GM19395 (cell line): Measurements from ENCODE around the gene TBC1D17.
"Not testable (repeated sequence)": the region's sequence is repeated elsewhere in the genome, so short reads cannot be mapped to it uniquely, and the experiment has no call there.

Experiments
- ATAC-seq: cut with Tn5 transposase; IDR thresholded peaks from one replicate; pipeline ENCODE4 v1.9.1; 2021; ENCODE audit warnings: mild to moderate bottlenecking, moderate library complexity; ENCODE audit not compliant: unreplicated experiment

Gene TBC1D17

DNA sequence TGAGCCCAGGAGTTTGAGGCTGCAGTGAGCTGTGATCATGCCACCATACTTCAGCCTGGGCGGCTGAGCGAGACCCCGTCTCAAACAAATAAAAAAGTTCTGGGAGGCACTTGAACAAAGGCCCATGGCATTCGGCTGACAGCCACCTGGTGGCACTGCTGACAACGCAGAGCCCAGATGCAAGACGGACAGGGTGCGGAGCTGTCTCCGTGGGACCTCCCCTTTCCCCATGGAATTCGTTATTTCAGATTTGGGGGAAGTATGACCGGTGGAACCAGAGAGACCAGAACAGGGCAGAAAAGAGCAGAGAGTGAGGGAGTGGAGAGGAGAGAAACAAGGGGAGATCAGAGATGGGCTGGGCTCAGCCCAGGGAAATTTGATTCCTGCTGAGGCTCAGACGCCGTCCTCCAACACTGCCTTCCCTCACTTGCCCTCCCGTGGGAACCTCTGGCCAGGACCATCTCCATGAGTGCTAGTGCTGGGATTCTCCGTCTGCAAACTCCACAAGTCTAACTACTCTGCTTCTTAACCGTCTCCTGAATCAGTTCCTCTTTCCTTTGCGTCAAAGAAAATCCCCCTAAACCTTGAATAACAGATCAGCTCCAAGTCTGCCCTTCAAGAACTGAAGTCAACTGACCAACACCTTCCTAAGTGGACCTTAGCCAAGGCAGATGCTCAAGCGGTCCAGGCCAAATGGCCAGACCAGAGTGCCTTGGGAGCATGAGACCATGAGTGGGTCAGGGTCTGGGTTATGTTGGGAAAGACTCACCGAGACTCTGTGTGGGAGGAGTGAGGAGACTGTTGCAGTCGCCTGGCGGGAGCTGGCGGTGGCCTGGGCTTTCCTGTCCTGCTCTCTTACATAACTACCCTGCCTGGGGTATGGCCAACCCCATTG, 39.6 kb downstream of the TBC1D17 start:
- no peak for ATAC-seq

DNA sequence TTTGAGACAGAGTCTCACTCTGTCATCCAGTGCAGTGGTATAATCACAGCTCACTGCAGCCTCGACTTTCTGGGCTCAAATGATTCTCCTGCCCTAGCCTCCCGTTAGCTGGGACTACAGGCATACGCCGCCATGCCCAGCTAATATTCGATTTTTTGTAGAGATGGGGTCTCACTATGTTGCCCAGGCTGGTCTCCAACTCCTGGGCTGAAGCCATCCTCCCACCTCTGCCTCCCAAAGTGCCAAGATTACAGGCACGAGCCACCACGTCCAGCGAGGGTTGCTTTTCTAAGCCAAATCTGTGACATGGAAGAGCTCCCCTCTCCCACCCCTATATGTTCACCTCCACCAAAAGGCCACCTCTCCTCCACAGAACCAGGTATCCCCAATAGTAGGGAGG, 40.6 kb downstream of the TBC1D17 start:
- no peak for ATAC-seq

DNA sequence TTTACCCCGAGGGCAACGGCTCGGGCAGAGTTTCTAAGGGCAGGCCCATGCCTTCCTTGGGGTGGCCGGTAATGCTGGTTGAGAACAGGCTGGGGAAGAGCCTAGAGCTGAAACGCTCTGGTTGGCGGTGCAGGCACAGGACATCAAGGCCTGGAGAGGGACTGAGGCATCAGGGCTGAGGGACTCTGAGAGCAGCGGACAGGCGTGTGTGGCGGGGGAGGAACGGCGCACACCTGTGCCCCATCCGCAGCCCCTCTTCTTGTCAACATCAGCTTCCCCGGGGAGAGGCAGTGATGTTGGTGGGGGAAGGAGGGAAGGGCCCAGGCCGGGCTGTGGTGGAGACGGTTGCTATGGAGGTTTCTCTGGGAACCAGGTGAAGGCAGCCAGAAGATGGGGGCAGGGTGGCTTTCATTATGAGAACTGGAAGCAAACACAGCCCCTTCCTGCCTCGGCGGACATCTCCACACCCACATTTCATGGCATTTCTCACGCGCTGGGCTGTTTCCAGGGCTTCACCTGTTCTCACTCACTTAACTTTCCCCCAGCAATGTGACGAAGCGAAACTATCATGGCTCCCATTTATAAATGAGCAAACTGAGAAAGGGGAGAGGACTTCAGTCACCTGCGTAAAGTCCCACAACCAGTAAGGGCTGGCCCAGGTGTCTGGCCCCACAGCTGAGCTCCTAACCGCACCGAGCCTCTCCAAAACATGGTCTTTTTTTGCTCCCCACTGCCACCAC, 43.3 kb downstream of the TBC1D17 start:
- ATAC-seq = no peak

DNA sequence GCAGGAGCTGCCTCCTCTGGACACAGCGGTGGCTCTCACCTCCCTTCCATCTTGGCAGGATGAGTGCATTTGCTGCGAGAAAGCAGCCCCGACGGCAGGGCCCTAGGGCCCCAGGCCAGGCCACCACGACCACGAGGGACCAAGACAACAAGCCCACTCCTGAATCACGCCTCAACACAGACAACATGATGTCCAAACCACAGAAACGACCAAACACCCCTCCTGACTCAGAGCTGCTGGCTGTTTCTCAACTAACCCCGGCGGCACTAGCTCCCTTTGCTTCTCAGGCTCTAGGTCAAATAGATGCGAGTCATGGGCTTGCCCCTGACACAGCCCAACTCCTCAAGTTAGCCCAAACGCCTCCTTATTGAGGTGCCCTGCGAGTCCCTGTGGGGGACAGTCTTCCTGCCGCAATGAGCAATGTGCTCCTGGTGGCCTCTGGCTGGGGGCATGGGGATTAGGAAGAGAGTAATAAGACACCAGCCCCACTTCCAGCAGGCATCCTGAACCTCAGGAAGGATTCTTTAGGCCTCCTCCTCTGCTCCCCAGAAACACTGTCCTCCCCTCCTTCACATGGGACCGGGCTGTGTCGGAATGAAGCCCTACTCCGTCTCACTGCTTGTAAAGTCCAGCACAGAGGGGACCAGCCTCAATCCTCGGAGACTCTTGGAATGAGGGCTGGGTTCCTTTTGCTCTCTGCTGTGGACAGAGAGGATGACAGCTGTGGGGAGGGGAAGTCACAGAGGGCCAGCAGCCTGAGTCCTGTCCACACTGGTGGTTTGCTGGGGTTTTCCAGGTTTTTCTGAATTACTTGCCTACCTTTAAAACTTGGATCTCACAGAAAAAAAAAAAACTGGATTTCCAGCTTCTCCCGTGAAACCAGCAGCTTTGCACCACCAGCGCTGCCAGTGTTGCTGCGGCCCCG, 44.6 kb downstream of the TBC1D17 start:
- no peak for ATAC-seq

DNA sequence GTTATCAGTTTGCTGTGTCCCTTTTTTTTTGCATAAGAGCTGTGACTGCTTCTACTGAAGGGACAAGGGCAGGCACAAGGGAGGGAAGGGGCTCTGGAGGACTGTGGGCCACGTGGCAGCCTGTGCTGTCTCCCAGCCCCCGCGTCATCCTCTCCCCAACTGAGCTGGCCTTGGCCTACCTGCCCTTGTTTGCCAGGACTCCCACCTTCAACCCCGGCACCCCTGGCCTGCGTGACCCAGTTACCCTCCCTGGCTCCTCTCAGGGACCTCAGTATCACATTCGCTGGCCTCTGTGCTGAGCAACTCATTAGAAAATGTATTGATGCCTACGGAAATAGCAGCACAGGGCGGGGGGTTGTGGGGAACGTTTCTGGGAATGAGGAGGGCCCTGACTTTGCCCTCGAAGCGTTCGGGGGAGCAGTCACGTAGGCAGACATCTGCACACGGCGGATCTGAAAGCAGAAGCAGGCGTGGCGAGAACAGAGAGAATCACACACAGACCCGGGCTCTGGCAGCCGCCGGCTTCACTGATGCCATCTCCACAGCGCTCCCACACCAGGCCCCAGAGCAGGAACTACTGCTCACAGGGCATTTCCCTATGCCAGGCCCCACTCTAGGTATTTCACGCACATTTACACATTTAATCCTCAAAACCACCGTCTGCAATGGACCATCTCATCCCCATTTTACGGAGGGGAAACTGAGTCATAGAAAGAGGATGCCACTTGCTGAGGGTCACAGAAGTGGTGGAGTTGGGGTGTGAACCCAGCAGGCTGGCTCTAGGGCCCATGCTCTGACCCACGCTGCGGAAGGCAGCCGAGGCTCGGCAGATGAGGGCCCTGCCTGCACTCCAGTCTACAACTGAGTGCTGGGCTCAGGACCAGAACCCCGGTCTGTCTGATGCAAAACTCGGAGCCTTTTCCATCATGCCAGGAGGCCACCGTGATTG, 45.8 kb downstream of the TBC1D17 start:
- no peak for ATAC-seq

DNA sequence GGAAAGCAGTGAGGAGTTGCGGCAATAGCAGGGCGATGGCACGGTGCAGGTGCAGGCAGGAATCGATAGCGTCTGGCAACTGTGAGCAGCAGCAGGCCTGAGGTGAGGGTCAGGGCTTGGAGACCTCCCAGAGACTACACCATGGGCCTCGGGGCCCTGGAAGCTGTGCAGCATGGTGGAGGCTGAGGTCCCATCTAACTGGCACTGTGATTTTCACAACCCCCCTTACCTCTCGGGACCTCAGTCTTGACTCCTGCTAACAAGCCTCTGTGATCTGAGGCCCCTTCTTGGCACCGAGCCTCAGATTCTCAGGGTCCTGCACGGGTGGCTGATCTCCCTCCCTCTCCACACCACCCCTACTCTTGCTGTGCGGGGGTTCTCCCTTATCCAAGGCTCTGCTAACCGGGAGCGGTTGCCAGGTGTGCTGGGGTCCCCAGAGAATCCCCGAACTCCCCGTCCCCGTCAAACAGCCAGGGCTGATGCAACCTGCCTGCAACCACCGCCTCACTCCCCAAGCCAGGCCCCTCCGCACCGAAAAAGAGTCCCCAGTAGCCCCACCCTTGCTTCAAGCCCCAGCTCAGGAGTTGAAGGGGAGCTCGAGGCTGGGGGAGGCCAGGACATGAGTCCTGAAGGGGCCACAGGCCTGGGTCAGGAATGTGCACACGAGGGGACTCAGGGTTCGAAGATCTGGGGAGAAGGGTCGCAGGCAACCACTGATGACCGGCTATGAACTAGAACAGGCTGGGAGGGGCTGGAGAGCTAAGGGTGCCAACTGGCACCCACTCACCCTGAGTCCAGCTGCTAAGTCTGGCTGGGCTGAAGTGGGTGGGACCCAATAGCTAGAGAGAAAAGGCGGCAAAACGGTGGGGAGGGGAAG, 46.7 kb downstream of the TBC1D17 start:
- ATAC-seq = no peak

- not testable (repeated sequence) for ATAC-seq
Observed at GRCh38 chr19:49924881-49925210, 47.3 kb downstream of the TBC1D17 start.

GRCh38 chr19:49925486-49925885, 48.0 kb downstream of the TBC1D17 start:
- no peak for ATAC-seq

GRCh38 chr19:49926515-49926914, 49.0 kb downstream of the TBC1D17 start:
- no peak for ATAC-seq

- no peak for ATAC-seq
Observed at GRCh38 chr19:49927526-49928264, 50.2 kb downstream of the TBC1D17 start.

GRCh38 chr19:49929121-49929610, 51.7 kb downstream of the TBC1D17 start, which contains the start of the genes ATF5 and NUP62:
TSS of gene ATF5 (plus strand) at chr19:49929205. CDS start at chr19:49930851, 1,646 bp downstream.
TSS of gene NUP62 (minus strand) at chr19:49929504. CDS start at chr19:49909807, 19,697 bp downstream.
- ATAC-seq = peak; percentile 40

- ATAC-seq = peak; percentile 76
Observed at GRCh38 chr19:49929611-49930482, 52.3 kb downstream of the TBC1D17 start.

DNA sequence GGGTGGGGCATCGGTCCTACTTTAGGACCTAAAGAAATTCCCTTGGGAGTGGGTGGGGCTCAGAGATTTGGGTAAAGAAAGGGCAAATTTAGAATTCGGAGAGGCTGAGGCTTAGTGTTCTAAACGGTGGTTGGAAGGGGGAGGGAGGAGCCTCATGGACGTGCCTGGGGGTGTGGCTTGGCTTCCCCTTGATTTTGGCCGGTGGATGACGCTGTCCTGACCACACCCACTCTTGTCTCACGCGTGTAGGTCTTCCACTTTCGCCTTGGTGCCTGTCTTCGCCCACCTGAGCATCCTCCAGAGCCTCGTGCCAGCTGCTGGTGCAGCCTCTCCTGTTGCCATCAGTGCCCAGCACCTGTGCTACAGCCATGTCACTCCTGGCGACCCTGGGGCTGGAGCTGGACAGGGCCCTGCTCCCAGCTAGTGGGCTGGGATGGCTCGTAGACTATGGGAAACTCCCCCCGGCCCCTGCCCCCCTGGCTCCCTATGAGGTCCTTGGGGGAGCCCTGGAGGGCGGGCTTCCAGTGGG, 53.0 kb downstream of the TBC1D17 start:
- no peak for ATAC-seq

DNA sequence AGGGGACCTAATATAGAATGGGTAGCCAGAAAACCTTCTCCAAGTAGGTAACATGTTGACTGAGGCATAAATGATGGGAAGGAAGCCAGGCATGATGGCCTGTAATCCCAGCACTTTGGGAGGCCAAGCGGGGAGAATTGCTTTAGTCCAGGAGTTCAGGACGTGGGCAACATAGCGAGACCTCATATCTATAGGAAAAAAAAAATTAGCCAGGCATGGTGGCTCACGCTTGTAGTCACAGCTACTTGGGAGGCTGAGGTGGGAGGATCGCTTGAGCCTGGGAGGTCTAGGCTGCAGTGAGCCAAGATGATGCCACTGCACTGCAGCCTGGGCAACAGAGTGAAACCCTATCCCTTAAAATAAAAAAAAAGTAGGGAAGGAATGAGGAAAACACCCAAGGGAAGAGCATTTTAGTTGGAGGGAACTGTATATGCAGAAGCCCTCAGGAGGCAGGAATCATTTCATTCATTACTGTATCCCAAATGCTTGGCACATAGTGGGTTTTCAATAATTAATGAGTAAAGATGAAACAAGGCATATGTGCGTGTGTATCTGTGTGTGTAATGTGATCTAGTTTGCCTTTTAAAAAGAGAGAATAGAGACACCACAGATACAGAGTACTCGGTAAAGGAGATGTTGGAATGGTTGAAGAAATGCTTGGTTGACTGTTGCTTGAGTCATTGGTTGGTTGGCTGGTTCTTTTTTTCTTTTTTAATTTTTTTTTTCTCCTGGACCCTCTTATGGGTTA, 54.0 kb downstream of the TBC1D17 start:
- no peak for ATAC-seq

- no peak for ATAC-seq
Observed at GRCh38 chr19:49932041-49932451, 54.5 kb downstream of the TBC1D17 start.

- no peak for ATAC-seq
Observed at GRCh38 chr19:49932731-49933131, 55.2 kb downstream of the TBC1D17 start.
